GM18505 (cell line): ENCODE results near the gene GRIA1.

Experiments used
- ATAC-seq: cut with Tn5 transposase; IDR thresholded peaks from one replicate; pipeline ENCODE4 v1.9.1; 2021; ENCODE audit not compliant: unreplicated experiment
- POLR2A ChIP-seq: IDR thresholded peaks from 4 replicates; pipeline ENCODE4 v1.6.1; 2011; ENCODE audit warnings: borderline replicate concordance; ENCODE audit not compliant: insufficient read depth, insufficient read length; ENCODE audit errors: extremely low read depth

The GRIA1 gene

GRCh38 chr5:153618867-153619266 lies 128.4 kb downstream of the GRIA1 start:
- TF ChIP-seq POLR2A: no peak
- no peak for ATAC-seq

DNA sequence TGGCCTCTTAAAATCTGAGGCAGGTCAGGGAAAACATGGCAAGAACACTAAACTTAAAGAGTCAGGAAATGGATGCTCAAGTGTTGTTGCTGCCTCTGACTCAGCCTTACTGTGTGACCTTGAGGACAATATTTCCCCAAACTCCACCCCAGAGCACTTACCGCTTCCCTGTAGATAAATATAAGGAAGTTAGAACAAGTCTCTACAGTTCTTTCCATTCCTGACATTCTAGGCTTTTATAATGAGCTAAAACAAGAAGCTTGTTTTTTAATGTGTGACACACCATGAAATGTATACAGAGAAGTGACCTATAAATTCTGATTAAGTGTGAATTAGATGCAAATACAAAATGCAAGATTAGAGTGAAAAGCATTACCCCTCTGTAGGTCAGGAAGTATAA lies 129.3 kb downstream of the GRIA1 start:
- no peak for ATAC-seq

DNA sequence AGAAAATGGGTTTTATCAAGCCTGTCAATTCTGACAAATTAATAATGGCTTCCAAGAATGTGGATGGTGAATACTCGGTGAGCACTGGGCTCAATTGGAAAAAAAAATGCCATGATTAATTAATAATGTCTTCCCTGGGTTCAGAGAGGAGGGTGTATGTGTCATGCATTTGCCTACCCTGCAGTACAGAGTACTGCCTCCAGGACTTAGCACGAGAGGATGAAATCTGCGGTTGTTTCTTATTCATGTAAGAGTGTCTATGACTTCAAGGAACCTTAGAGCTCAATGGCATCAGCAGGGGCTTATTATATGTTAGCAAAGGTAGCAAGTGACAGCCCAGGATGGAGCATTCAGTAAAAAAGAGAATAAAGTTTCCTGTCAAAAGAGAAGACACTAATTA lies 132.7 kb downstream of the GRIA1 start:
- ATAC-seq: no peak
- no peak for TF ChIP-seq POLR2A

More for the DNA sequence above, 129.3 kb downstream of the GRIA1 start:
- TF ChIP-seq POLR2A: no peak

GRCh38 chr5:153623751-153624450 lies 133.4 kb downstream of the GRIA1 start:
- no peak for TF ChIP-seq POLR2A
- no peak for ATAC-seq

DNA sequence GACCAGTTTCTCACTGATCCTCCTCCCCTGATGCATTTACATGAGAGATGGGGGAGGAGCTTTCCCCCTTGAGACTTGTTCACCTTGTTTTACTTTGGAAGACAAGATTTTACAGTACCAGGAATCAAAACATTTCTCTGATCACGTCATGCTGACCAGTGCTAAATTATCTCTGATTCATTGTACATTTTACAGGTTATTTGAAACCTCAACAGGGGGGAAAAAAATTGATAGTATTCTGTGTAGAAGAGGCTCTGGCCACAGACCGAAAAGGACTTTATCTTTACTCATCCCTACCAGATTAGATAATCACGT lies 133.9 kb downstream of the GRIA1 start:
- TF ChIP-seq POLR2A: no peak
- ATAC-seq: no peak

GRCh38 chr5:153625826-153626354 lies 135.4 kb downstream of the GRIA1 start:
- ATAC-seq: no peak
- TF ChIP-seq POLR2A: no peak

GRCh38 chr5:153626836-153627235 lies 136.4 kb downstream of the GRIA1 start:
- no peak for ATAC-seq

DNA sequence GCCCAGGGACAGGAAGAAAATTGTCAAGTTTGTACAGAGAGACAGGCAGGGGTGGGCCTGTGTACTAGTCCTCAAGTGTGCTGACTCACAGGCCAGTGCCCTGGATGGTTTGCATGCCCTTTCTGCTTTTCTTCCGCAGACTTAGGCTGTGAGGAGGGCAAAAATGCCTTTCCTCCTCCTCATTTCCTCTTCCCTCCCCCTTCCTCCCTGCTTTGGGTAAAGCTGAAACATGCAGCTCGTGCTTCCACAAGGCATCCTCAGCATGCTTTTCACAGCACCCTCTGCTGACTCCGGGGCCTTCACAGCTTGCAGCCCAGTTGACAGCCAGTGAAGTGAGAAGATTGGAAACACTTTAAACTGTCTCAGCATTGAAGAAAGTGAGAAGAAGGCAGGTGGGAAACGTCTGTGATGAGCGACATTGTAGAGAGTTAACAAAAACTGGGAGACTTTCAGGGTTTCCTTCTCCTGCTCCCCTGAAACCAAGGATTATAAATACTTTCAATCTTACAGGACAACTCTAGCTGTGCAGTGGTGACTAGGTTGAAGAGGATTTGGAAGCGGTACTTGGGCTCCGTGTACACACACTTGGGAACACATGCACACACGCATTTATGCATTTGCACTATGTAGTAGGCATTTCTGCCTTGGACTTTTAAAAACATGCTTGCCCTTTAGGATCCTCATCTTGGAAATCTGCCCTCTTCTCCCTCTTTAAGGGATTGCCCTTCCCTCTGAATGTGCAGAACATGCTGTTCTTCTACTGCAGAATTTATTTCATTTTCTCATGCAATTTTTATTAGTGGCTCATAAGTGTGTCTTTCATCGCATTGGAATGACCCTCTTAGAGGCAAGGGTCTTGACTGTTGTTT lies 138.8 kb downstream of the GRIA1 start:
- no peak for ATAC-seq
- TF ChIP-seq POLR2A: no peak

More at GRCh38 chr5:153626836-153627235, 136.4 kb downstream of the GRIA1 start:
- TF ChIP-seq POLR2A: no peak

GRCh38 chr5:153630546-153630945 lies 140.1 kb downstream of the GRIA1 start:
- TF ChIP-seq POLR2A: no peak
- ATAC-seq: no peak

DNA sequence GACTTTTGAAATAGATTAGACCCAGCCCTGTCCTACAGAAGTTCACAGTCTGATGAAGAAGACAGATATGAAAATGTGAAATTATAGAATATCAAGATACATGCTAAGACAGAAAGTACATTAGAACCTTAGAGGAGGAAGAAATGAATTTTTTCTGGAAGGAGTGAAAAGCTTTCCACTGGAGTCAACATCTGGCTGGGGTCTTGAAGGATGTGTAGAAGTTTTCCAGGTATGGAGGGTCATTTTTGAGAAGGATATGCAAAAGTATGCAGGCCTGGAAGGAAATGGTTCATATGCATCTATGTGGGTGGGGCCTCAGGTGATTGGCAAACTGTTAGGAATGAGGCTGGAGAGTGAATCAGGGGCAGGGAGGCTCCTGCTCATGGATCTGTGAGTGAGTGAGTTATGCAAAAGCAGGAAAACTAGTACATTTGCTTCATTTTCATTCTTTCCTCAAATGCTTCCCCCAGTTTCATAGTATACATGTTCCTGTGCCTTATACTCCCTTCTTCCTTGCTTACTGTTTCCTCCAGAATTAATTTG lies 142.3 kb downstream of the GRIA1 start:
- no peak for TF ChIP-seq POLR2A
- ATAC-seq: no peak

GRCh38 chr5:153636670-153637451 lies 146.4 kb downstream of the GRIA1 start:
- ATAC-seq: no peak
- no peak for TF ChIP-seq POLR2A

DNA sequence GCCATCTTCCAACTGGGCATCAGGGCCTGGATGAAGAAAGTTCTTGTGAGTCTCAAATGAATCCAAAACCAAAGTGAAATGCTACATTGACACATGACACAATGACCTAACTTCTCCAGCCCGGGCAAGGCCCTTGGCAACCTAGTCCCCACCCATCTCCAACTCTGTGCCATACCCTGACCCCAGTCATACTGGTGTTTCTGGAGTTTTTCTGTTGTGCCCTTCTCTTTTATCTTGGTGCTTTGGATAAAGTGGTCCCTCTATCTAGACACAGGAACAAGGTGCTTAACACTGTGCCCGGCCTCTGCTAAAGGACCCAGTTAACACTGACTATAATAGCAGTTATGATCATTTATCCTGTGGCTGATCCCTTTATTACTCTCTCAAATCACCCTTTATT lies 149.8 kb downstream of the GRIA1 start:
- ATAC-seq: no peak
- no peak for TF ChIP-seq POLR2A

DNA sequence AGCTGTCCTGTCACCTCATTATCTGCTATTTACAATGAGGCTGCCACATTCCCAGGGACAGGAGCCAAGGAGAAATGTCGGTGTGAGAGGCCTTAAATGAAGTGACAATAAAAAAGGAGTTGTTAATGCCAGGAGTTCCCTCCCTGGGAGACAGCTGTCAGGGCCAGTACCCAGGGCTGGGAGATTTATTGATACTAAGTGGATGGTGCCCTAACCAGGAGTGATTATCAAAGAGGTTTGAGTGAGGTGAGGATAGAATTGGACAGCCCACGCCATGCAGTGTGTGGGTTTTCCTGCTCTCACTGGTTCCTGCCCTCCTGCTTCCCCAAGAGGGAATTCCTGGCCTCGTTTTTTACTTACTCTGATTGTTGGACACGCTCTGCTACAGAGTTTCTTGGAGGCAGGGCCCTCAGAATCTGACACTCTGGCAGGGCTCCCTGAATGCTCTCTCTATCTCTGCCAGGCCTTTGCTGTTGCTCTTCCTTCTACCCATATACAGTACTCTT lies 150.8 kb downstream of the GRIA1 start:
- no peak for TF ChIP-seq POLR2A
- ATAC-seq: no peak

GRCh38 chr5:153654504-153655200 lies 164.2 kb downstream of the GRIA1 start:
- no peak for ATAC-seq
- no peak for TF ChIP-seq POLR2A
